Mammary epithelial cell (primary cell): ENCODE data around the gene ADAT3.

ENCODE experiments used
- CTCF ChIP-seq, 2 donors: IDR thresholded peaks in 1 of 2; conservative IDR thresholded peaks in 1 of 2; 2 replicates each; pipeline ENCODE4 v1.5.1; 2011 to 2012; ENCODE audit warnings: inconsistent platforms in 2 of 2, low read length in 2 of 2, mild to moderate bottlenecking in 2 of 2, control low read depth in 1 of 2, low read depth in 1 of 2; ENCODE audit not compliant: insufficient read depth in 1 of 2; ENCODE audit errors: extremely low read depth in 1 of 2
- EZH2 ChIP-seq: IDR thresholded peaks from 2 replicates; pipeline ENCODE4 v1.6.1; 2012; ENCODE audit warnings: low read length, inconsistent platforms, borderline replicate concordance

GRCh38 chr19:1917146-1917545 lies 11.9 kb downstream of the ADAT3 start:
- TF ChIP-seq CTCF (conservative IDR thresholded peaks at IDR 0.05 in 1 of 2, IDR thresholded peaks at IDR 0.05 in 1 of 2; ENCODE audit: extremely low read depth in 1 of 2, insufficient read depth in 1 of 2, low read depth in 1 of 2, low read length in 2 of 2) (no peak), EZH2 (no peak)
